GM18511 (cell line): ENCODE measurements around the gene MGAT5.

Experiments
- ATAC-seq: cut with Tn5 transposase; IDR thresholded peaks from one replicate; pipeline ENCODE4 v1.9.1; 2021; ENCODE audit warnings: mild to moderate bottlenecking, moderate library complexity; ENCODE audit not compliant: unreplicated experiment

Gene MGAT5

GRCh38 chr2:134299334-134299733 lies 45.5 kb downstream of the MGAT5 start:
- no peak for ATAC-seq

GRCh38 chr2:134300585-134300984 lies 46.7 kb downstream of the MGAT5 start:
- no peak for ATAC-seq

- no peak for ATAC-seq
Observed at GRCh38 chr2:134301099-134301927, 47.4 kb downstream of the MGAT5 start.

GRCh38 chr2:134301928-134302260 lies 48.0 kb downstream of the MGAT5 start:
- no peak for ATAC-seq

GRCh38 chr2:134304394-134305108 lies 50.7 kb downstream of the MGAT5 start:
- no peak for ATAC-seq

GRCh38 chr2:134305109-134305491 lies 51.2 kb downstream of the MGAT5 start:
- ATAC-seq, result no peak

- ATAC-seq, result no peak
Observed at GRCh38 chr2:134306521-134306920, 52.6 kb downstream of the MGAT5 start.

GRCh38 chr2:134307334-134307733 lies 53.5 kb downstream of the MGAT5 start:
- ATAC-seq, result no peak

GRCh38 chr2:134308474-134309385 lies 54.9 kb downstream of the MGAT5 start:
- ATAC-seq, result no peak

GRCh38 chr2:134310107-134311079 lies 56.5 kb downstream of the MGAT5 start:
- ATAC-seq, result no peak

- no peak for ATAC-seq
Observed at GRCh38 chr2:134312482-134312881, 58.6 kb downstream of the MGAT5 start.

GRCh38 chr2:134314202-134314601 lies 60.3 kb downstream of the MGAT5 start:
- ATAC-seq, result no peak

GRCh38 chr2:134314681-134315368 lies 61.0 kb downstream of the MGAT5 start:
- no peak for ATAC-seq

- ATAC-seq, result no peak
Observed at GRCh38 chr2:134315471-134315870, 61.6 kb downstream of the MGAT5 start.

- no peak for ATAC-seq
Observed at GRCh38 chr2:134319596-134320254, 65.9 kb downstream of the MGAT5 start.

GRCh38 chr2:134320930-134321329 lies 67.1 kb downstream of the MGAT5 start:
- no peak for ATAC-seq

GRCh38 chr2:134323777-134324176 lies 69.9 kb downstream of the MGAT5 start:
- ATAC-seq, result no peak

- no peak for ATAC-seq
Observed at GRCh38 chr2:134324430-134324829, 70.6 kb downstream of the MGAT5 start.

- ATAC-seq, result peak; percentile 76
Observed at GRCh38 chr2:134324947-134325346, 71.1 kb downstream of the MGAT5 start.
